ENCODE data around the gene DNAJC12.
"Not testable (repeated sequence)": the region's sequence is repeated elsewhere in the genome, so short reads cannot be mapped to it uniquely, and the experiment has no call there.

The DNAJC12 gene

GRCh38 chr10:67837541-67838314 is at the start of gene DNAJC12:
DNAJC12 (minus strand) TSS chr10:67838188; CDS start chr10:67838011, 177 bp downstream.
- no peak within 1 kb of the TSS for H3K4me3 Mint-ChIP-seq
- DNase-seq (no peak), ATAC-seq (replicated peaks) (peak; percentile 94 to 97)
- no peaks in the 10 kb centered on the region for H3K36me3 Mint-ChIP-seq
- H3K4me1 Mint-ChIP-seq = peaks cover 0 to 2% of the 10 kb centered on the region in 2 donors
- peaks cover 2 to 6% of the 10 kb centered on the region in 2 donors for H3K9me3 Mint-ChIP-seq
- no peaks in the 10 kb centered on the region for H3K27me3 Mint-ChIP-seq
- no peak within 1 kb of the TSS for H3K27ac Mint-ChIP-seq

DNA sequence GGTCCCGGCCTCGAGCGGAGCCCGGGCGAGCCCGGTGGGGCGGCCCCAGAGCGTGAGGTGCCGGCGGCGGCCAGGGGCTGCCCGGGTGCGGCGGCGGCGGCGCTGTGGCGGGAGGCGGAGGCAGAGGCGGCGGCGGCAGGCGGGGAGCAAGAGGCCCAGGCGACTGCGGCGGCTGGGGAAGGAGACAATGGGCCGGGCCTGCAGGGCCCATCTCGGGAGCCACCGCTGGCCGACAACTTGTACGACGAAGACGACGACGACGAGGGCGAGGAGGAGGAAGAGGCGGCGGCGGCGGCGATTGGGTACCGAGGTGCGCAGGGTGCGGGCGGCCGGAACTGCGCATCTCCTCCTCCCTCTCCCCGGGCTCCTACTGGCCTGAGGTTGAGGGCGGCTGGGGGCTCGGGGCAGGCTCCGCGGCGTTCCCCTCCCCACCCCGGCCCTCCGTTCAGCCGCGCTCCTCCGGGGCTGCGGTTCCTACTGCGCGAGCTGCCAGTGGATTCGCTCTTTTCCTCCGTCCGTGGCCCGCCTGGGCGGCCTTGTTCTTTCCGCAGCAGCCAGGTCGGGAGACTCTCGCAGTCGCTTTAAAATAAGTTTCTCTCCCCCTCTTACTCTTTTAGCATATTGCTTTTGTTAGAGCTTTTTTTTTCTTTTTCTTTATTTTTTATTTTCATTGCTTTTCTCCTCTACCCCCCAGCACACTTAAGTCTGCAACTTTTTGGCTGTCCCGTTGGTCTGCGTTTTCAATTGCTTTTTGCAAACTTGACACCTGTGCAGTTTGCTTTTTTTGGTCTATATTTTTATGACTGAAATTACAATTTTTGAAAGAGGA is 47.1 kb upstream of the DNAJC12 start:
- Mint-ChIP-seq H3K4me1 (peaks cover 6 to 20% of the 10 kb centered on the region in 2 donors), H3K9me3 (no peaks in the 10 kb centered on the region), H3K27me3 (no peaks in the 10 kb centered on the region), H3K4me3 (peak overlapping the region; percentile 79 to 91), H3K27ac (peak overlapping the region; percentile 94), H3K36me3 (peaks cover 18 to 19% of the 10 kb centered on the region in 2 donors)
- DNase-seq (peak; percentile 70), ATAC-seq (replicated peaks) (peak; percentile 74 to 76)

GRCh38 chr10:67884313-67884841 is 46.4 kb upstream of the DNAJC12 start, which contains the start of gene SIRT1:
SIRT1 (plus strand) TSS chr10:67884656; CDS start chr10:67884722, 66 bp downstream.
- DNase-seq (peak; percentile 92), ATAC-seq (replicated peaks) (peak; percentile 84 to 86)
- H3K4me3 Mint-ChIP-seq = peak within 1 kb of the TSS; percentile 91 to 93
- H3K27ac Mint-ChIP-seq = peak within 1 kb of the TSS; percentile 98
- no peaks in the 10 kb centered on the region for H3K9me3 Mint-ChIP-seq
- peaks cover 14 to 15% of the 10 kb centered on the region in 2 donors for H3K36me3 Mint-ChIP-seq
- H3K27me3 Mint-ChIP-seq = no peaks in the 10 kb centered on the region
- H3K4me1 Mint-ChIP-seq = peaks cover 6 to 20% of the 10 kb centered on the region in 2 donors

- peaks cover 11 to 12% of the 10 kb centered on the region in 2 donors for H3K36me3 Mint-ChIP-seq
- peak overlapping the region; percentile 98 for H3K27ac Mint-ChIP-seq
- H3K4me3 Mint-ChIP-seq = peak overlapping the region; percentile 91 to 93
- DNase-seq (no peak), ATAC-seq (replicated peaks) (no peak)
- H3K27me3 Mint-ChIP-seq = no peaks in the 10 kb centered on the region
- H3K4me1 Mint-ChIP-seq = peaks cover 6 to 20% of the 10 kb centered on the region in 2 donors
- no peaks in the 10 kb centered on the region for H3K9me3 Mint-ChIP-seq
Measured at GRCh38 chr10:67883710-67884312, 45.8 kb upstream of the DNAJC12 start.

GRCh38 chr10:67878133-67878532 is 40.1 kb upstream of the DNAJC12 start:
- no peak for DNase-seq
- Mint-ChIP-seq H3K4me1 (peaks cover 7 to 14% of the 10 kb centered on the region in 2 donors), H3K9me3 (no peaks in the 10 kb centered on the region), H3K27me3 (no peaks in the 10 kb centered on the region), H3K36me3 (no peaks in the 10 kb centered on the region), H3K4me3 (no peak overlapping the region), H3K27ac (no peak overlapping the region)
- no peak for ATAC-seq (replicated peaks)

DNA sequence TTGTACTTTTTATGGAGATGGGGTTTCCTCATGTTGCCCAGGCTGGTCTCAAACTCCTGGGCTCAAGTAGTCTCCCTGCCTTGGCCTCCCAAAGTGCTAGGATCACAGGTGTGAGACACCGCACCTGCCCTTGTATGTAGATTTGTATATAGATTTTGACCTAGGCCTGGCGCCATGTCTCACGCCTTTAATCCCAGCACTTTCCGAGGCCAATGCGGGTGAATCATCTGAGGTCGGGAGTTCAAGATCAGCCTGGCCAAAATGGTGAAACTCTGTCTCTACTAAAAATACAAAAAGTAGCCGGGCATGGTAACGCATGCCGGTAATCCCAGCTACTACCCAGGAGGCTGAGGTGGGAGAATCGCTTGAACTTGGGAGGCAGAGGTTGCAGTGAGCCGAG is 39.4 kb upstream of the DNAJC12 start:
- not testable (repeated sequence) for H3K27me3 Mint-ChIP-seq; H3K9me3 Mint-ChIP-seq; H3K36me3 Mint-ChIP-seq; H3K27ac Mint-ChIP-seq; DNase-seq; H3K4me3 Mint-ChIP-seq; ATAC-seq (replicated peaks)
- H3K4me1 Mint-ChIP-seq = peaks cover 7 to 14% of the 10 kb centered on the region in 2 donors

GRCh38 chr10:67875340-67876238 is 37.6 kb upstream of the DNAJC12 start:
- H3K9me3 Mint-ChIP-seq = no peaks in the 10 kb centered on the region
- no peaks in the 10 kb centered on the region for H3K27me3 Mint-ChIP-seq
- peaks cover 7 to 14% of the 10 kb centered on the region in 2 donors for H3K4me1 Mint-ChIP-seq
- H3K27ac Mint-ChIP-seq = peak overlapping the region; percentile 44
- no peaks in the 10 kb centered on the region for H3K36me3 Mint-ChIP-seq
- DNase-seq = no peak
- peak; percentile 81 for ATAC-seq (replicated peaks)
- peak overlapping the region in 1 of 2 donors; percentile 41 for H3K4me3 Mint-ChIP-seq

- DNase-seq (no peak), ATAC-seq (replicated peaks) (no peak)
- peaks cover 5 to 11% of the 10 kb centered on the region in 2 donors for H3K4me1 Mint-ChIP-seq
- H3K27ac Mint-ChIP-seq = no peak overlapping the region
- H3K27me3 Mint-ChIP-seq = no peaks in the 10 kb centered on the region
- H3K36me3 Mint-ChIP-seq = no peaks in the 10 kb centered on the region
- H3K9me3 Mint-ChIP-seq = no peaks in the 10 kb centered on the region
- no peak overlapping the region for H3K4me3 Mint-ChIP-seq
Measured at GRCh38 chr10:67869996-67870395, 32.0 kb upstream of the DNAJC12 start.

- no peak for ATAC-seq (replicated peaks)
- no peak for DNase-seq
- no peak overlapping the region for H3K27ac Mint-ChIP-seq
- no peaks in the 10 kb centered on the region for H3K36me3 Mint-ChIP-seq
- no peaks in the 10 kb centered on the region for H3K9me3 Mint-ChIP-seq
- H3K4me1 Mint-ChIP-seq = peaks cover 12 to 22% of the 10 kb centered on the region in 2 donors
- H3K4me3 Mint-ChIP-seq = no peak overlapping the region
- no peaks in the 10 kb centered on the region for H3K27me3 Mint-ChIP-seq
Measured at GRCh38 chr10:67868132-67868531, 30.1 kb upstream of the DNAJC12 start.

- ATAC-seq (replicated peaks) (peak; percentile 73 to 84), DNase-seq (no peak)
- Mint-ChIP-seq H3K4me3 (peak overlapping the region; percentile 8 to 30), H3K27ac (no peak overlapping the region), H3K9me3 (no peaks in the 10 kb centered on the region), H3K4me1 (peaks cover 16 to 30% of the 10 kb centered on the region in 2 donors), H3K27me3 (no peaks in the 10 kb centered on the region), H3K36me3 (no peaks in the 10 kb centered on the region)
Measured at GRCh38 chr10:67864607-67865371, 26.8 kb upstream of the DNAJC12 start.

- Mint-ChIP-seq H3K4me3 (no peak overlapping the region), H3K4me1 (peaks cover 16 to 30% of the 10 kb centered on the region in 2 donors), H3K9me3 (no peaks in the 10 kb centered on the region), H3K27ac (no peak overlapping the region), H3K36me3 (no peaks in the 10 kb centered on the region), H3K27me3 (no peaks in the 10 kb centered on the region)
- no peak for ATAC-seq (replicated peaks)
- DNase-seq = no peak
Measured at GRCh38 chr10:67863094-67863493, 25.1 kb upstream of the DNAJC12 start.

DNA sequence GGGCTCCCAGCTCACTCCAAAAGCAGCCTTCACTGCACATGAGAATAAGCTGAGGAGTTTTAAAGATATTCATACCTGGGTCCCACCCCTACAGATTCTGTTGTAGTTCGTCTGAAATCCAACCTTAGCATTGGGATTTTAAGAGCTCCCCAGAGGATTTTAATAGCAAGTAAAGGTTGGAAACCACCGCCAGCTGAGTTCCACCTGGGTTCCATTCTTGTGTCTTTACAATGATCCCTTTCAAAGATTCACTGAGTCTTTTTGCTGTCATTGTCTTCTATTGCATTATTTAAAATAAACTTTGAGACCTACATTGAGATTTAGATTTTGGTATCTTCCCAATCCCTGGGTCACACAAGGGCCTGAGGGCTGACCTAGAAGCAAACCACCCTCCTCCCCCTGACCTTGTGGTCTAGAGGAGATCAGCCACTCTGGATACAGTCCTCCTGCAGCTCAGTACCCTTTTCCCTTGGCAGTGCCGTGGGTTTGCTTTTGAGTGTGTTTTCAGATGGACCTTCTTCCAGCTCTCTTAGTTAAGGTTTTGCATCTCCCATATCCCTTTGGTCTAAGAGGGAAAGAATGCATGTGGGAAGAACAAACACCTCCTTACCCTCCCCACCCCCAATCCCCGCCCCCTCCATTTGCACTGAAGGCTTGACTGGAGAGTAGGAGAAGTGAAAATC is 23.9 kb upstream of the DNAJC12 start:
- peaks cover 16 to 30% of the 10 kb centered on the region in 2 donors for H3K4me1 Mint-ChIP-seq
- no peaks in the 10 kb centered on the region for H3K9me3 Mint-ChIP-seq
- no peak for DNase-seq
- H3K36me3 Mint-ChIP-seq = no peaks in the 10 kb centered on the region
- no peak for ATAC-seq (replicated peaks)
- no peaks in the 10 kb centered on the region for H3K27me3 Mint-ChIP-seq
- no peak overlapping the region for H3K27ac Mint-ChIP-seq
- H3K4me3 Mint-ChIP-seq = no peak overlapping the region

Data from stimulated activated naive B cell treated with anti-CD40 and anti-IgM and Interleukin-4, amounts not matched to agents 10 μg/mL and 1 μg/mL and 100 μg/mL, for 72 hours (primary cell).